ENCODE measurements around the gene SMYD1. TPM values are rescaled to one million over a fixed set of nuclear protein-coding genes. Genes with fewer than 3 reads are reported as not detected.

SMYD1 gene
- polyA plus RNA-seq, 3 donors: not detected

DNA sequence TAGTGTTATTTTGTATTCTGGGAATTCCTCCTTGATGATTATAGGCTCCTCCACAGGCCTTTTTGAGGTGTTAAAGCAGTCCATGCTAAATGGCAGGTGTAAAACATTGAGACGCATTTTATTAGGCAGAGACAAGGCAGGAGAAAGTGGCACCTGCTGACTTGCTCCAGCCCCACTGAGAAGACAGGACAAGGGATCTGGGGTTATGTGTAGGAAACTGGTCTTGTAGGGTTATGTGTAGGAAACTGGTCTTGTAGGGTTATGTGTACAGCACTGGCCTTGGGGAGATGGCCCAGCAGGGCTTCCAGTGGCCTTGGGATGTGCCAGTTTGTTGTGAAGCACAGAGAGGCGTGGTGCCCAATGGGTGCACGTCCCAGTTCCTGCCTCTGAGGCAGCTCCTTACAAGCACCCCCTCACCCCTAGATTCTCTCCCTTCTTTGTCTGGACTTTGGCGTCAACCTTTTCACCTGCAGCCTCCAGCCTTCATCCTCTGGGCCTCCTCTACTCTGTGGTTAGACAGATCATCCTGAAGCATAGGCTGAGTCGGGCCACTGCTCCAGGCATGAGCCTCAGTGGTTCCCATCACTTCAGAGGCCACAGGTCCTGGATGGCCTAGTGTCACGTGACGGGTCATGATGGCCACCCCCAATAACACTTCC, 61.2 kb downstream of the SMYD1 start:
- H3K4me3 Mint-ChIP-seq: no peak overlapping the region
- intact Hi-C loops (cut with micrococcal nuclease): no loop called here
- H3K4me1 Mint-ChIP-seq: no peaks in the 10 kb centered on the region
- H2AFZ ChIP-seq (ENCODE audit: insufficient read depth, low read depth, low read length, poor library complexity, severe bottlenecking): no peak overlapping the region
- no peak overlapping the region for H3K4me2 ChIP-seq (replicated peaks; ENCODE audit: extremely low read depth, low read length, poor library complexity, severe bottlenecking)
- H3K27ac Mint-ChIP-seq: no peak overlapping the region
- no peak overlapping the region for H3K27ac ChIP-seq (ENCODE audit: low read depth in 1 of 2, low read length in 2 of 2)
- 91% methylated on average over 5 of the region's 7 CpGs for WGBS (ENCODE audit: insufficient coverage)
- TF ChIP-seq, protein P1, sequence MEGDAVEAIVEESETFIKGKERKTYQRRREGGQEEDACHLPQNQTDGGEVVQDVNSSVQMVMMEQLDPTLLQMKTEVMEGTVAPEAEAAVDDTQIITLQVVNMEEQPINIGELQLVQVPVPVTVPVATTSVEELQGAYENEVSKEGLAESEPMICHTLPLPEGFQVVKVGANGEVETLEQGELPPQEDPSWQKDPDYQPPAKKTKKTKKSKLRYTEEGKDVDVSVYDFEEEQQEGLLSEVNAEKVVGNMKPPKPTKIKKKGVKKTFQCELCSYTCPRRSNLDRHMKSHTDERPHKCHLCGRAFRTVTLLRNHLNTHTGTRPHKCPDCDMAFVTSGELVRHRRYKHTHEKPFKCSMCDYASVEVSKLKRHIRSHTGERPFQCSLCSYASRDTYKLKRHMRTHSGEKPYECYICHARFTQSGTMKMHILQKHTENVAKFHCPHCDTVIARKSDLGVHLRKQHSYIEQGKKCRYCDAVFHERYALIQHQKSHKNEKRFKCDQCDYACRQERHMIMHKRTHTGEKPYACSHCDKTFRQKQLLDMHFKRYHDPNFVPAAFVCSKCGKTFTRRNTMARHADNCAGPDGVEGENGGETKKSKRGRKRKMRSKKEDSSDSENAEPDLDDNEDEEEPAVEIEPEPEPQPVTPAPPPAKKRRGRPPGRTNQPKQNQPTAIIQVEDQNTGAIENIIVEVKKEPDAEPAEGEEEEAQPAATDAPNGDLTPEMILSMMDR (IDR thresholded peaks at IDR 0.05): no peak
- no peaks in the 10 kb centered on the region for H3K36me3 ChIP-seq (replicated peaks in 1 of 2; ENCODE audit: control insufficient read depth in 1 of 2, insufficient read depth in 2 of 2, low read length in 2 of 2)
- H3K9me3 ChIP-seq (replicated peaks in 1 of 2; ENCODE audit: control insufficient read depth in 1 of 2, insufficient read depth in 1 of 2, low read length in 2 of 2): no peaks in the 10 kb centered on the region
- H3K27me3 ChIP-seq (ENCODE audit: control insufficient read depth in 2 of 2, insufficient read depth in 2 of 2, low read length in 2 of 2): no peaks in the 10 kb centered on the region
- H3K79me2 ChIP-seq (ENCODE audit: insufficient read depth, low read length): no peaks in the 10 kb centered on the region
- no peaks in the 10 kb centered on the region for H3K36me3 Mint-ChIP-seq
- no peaks in the 10 kb centered on the region for H3K9me3 Mint-ChIP-seq
- H3K9ac ChIP-seq (ENCODE audit: insufficient read depth, low read length, poor library complexity, severe bottlenecking): no peak overlapping the region
- no peak overlapping the region for H3K4me3 ChIP-seq (replicated peaks in 1 of 3; ENCODE audit: low read depth in 2 of 3, low read length in 3 of 3)
- H3K27me3 Mint-ChIP-seq (ENCODE audit: low read depth in 3 of 3): peaks cover 0 to 10% (median 2%) of the 10 kb centered on the region in 3 donors
- no peaks in the 10 kb centered on the region for H3K4me1 ChIP-seq (ENCODE audit: control insufficient read depth in 1 of 2, insufficient read depth in 2 of 2, low read length in 2 of 2)
- no peaks in the 10 kb centered on the region for H4K20me1 ChIP-seq (ENCODE audit: insufficient read depth, low read length)
- no peak for DNase-seq

DNA sequence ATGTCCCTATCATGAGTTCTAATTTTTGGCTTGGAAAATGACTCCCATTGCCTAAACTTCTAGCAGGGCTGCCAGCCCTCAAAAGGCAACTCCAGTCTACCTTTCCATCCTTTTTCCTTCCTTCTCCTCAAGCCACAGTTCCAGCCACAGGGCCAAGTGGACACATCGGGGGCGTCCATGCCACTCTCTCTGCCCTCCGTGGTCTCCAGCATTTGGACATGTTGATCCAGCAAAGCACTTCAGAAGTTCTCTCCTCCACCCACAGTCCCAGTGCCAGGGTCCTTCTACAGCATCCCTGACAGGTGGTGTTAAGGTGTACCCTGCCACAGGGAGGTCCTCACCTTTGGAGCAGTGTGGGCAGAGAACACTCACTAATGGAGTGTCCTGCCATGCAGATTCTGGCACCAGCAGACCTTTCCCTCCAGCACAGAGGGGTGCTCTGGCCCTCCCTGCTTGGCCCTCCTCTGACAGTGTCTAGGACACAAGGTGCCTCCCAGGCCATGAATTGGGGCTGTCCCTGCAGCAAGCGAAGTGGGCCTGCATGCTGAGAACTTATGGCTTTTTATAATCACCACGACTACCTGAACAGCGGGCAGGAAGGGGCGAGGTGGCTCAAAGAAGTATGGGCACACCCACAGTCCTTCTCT, 61.8 kb downstream of the SMYD1 start:
- TF ChIP-seq, protein P1 (IDR thresholded peaks at IDR 0.05): no peak
- no peaks in the 10 kb centered on the region for H3K4me1 ChIP-seq (ENCODE audit: control insufficient read depth in 1 of 2, insufficient read depth in 2 of 2, low read length in 2 of 2)
- H3K27me3 ChIP-seq (ENCODE audit: control insufficient read depth in 2 of 2, insufficient read depth in 2 of 2, low read length in 2 of 2): no peaks in the 10 kb centered on the region
- Mint-ChIP-seq H3K4me3 (no peak overlapping the region), H3K9me3 (no peaks in the 10 kb centered on the region), H3K27me3 (ENCODE audit: low read depth in 3 of 3) (peaks cover 0 to 10% (median 2%) of the 10 kb centered on the region in 3 donors), H3K27ac (no peak overlapping the region), H3K36me3 (no peaks in the 10 kb centered on the region), H3K4me1 (no peaks in the 10 kb centered on the region)
- no peak for DNase-seq
- no peak overlapping the region for H2AFZ ChIP-seq (ENCODE audit: insufficient read depth, low read depth, low read length, poor library complexity, severe bottlenecking)
- no peak overlapping the region for H3K27ac ChIP-seq (ENCODE audit: low read depth in 1 of 2, low read length in 2 of 2)
- no peaks in the 10 kb centered on the region for H3K79me2 ChIP-seq (ENCODE audit: insufficient read depth, low read length)
- no peaks in the 10 kb centered on the region for H4K20me1 ChIP-seq (ENCODE audit: insufficient read depth, low read length)
- intact Hi-C loops (cut with micrococcal nuclease): no loop called here
- H3K9me3 ChIP-seq (replicated peaks in 1 of 2; ENCODE audit: control insufficient read depth in 1 of 2, insufficient read depth in 1 of 2, low read length in 2 of 2): no peaks in the 10 kb centered on the region
- H3K4me3 ChIP-seq (replicated peaks in 1 of 3; ENCODE audit: low read depth in 2 of 3, low read length in 3 of 3): no peak overlapping the region
- no peak overlapping the region for H3K9ac ChIP-seq (ENCODE audit: insufficient read depth, low read length, poor library complexity, severe bottlenecking)
- 91% methylated on average over 6 of the region's 7 CpGs for WGBS (ENCODE audit: insufficient coverage)
- H3K4me2 ChIP-seq (replicated peaks; ENCODE audit: extremely low read depth, low read length, poor library complexity, severe bottlenecking): no peak overlapping the region
- H3K36me3 ChIP-seq (replicated peaks in 1 of 2; ENCODE audit: control insufficient read depth in 1 of 2, insufficient read depth in 2 of 2, low read length in 2 of 2): no peaks in the 10 kb centered on the region

All from CD14-positive monocyte (primary cell).